Daoy (cell line): ENCODE measurements around the gene NXPH1. TPM values are rescaled to one million over a fixed set of nuclear protein-coding genes. Genes with fewer than 3 reads are reported as not detected.

ENCODE experiments used
- DNase-seq: peaks from one replicate; pipeline ENCODE4 v3.0.0-alpha.2; 2015; ENCODE audit warnings: low read depth
- total RNA-seq: library from RNA; depleted of rRNA; stranded (reverse); fragments of >200 nt; shearing (Covaris generic); gene quantifications from 2 replicates; pipeline ENCODE4 v1.2.3, GENCODE V29; 2014

The NXPH1 gene
- total RNA-seq, 1 experiment from 2014 or later: not detected

GRCh38 chr7:8436965-8437364, 3.6 kb downstream of the NXPH1 start:
- DNase-seq: peak; percentile 24

GRCh38 chr7:8437606-8438005, 4.2 kb downstream of the NXPH1 start:
- no peak for DNase-seq

GRCh38 chr7:8440670-8441069, 7.3 kb downstream of the NXPH1 start:
- DNase-seq: no peak

- no peak for DNase-seq
Measured at GRCh38 chr7:8441106-8441965, 7.9 kb downstream of the NXPH1 start.

GRCh38 chr7:8442051-8442813, 8.8 kb downstream of the NXPH1 start:
- no peak for DNase-seq

- DNase-seq: peak; percentile 25
Measured at GRCh38 chr7:8442814-8443304, 9.4 kb downstream of the NXPH1 start.

- no peak for DNase-seq
Measured at GRCh38 chr7:8443576-8444467, 10.4 kb downstream of the NXPH1 start.

GRCh38 chr7:8444468-8444769, 11.0 kb downstream of the NXPH1 start:
- no peak for DNase-seq

GRCh38 chr7:8453535-8453934, 20.1 kb downstream of the NXPH1 start:
- no peak for DNase-seq

GRCh38 chr7:8455426-8455825, 22.0 kb downstream of the NXPH1 start:
- DNase-seq: no peak

GRCh38 chr7:8462309-8462708, 28.9 kb downstream of the NXPH1 start:
- DNase-seq: no peak

GRCh38 chr7:8465338-8465737, 31.9 kb downstream of the NXPH1 start:
- no peak for DNase-seq

GRCh38 chr7:8480527-8480926, 47.1 kb downstream of the NXPH1 start:
- no peak for DNase-seq

- no peak for DNase-seq
Measured at GRCh38 chr7:8481096-8481495, 47.7 kb downstream of the NXPH1 start.

- DNase-seq: no peak
Measured at GRCh38 chr7:8481752-8482446, 48.5 kb downstream of the NXPH1 start.

GRCh38 chr7:8490391-8491045, 57.1 kb downstream of the NXPH1 start:
- DNase-seq: no peak

GRCh38 chr7:8491106-8491505, 57.7 kb downstream of the NXPH1 start:
- no peak for DNase-seq

GRCh38 chr7:8491544-8492489, 58.4 kb downstream of the NXPH1 start:
- DNase-seq: no peak

- DNase-seq: no peak
Measured at GRCh38 chr7:8499128-8499527, 65.7 kb downstream of the NXPH1 start.

- DNase-seq: no peak
Measured at GRCh38 chr7:8500286-8500685, 66.9 kb downstream of the NXPH1 start.
